ENCODE results near the gene FOXK1.
A peak's percentile ranks its signal among the peaks of the same experiment; 100 is the strongest.

- TF ChIP-seq POLR2A (IDR thresholded peaks at IDR 0.05) (no peak), CTCF (IDR thresholded peaks at IDR 0.05) (peak in 6 of 7 experiments; percentile 42 to 92 (median 88))
Observed at GRCh38 chr7:4753598-4754432, 71.7 kb downstream of the FOXK1 start.
